ENCODE data around the gene INTS3.

- TF ChIP-seq SRF (IDR thresholded peaks at IDR 0.05; ENCODE audit: low read depth, low read length) (no peak), TAF1 (IDR thresholded peaks at IDR 0.05; ENCODE audit: low read depth, low read length) (no peak), ZNF274 (IDR thresholded peaks at IDR 0.05; ENCODE audit: borderline replicate concordance, extremely low read depth, low read length) (no peak), RFX5 (IDR thresholded peaks at IDR 0.05; ENCODE audit: borderline replicate concordance, low read depth, low read length) (no peak), POLR2AphosphoS5 (IDR thresholded peaks at IDR 0.05; ENCODE audit: low read depth, low read length) (no peak)
Measured at GRCh38 chr1:153682730-153683129, 45.1 kb upstream of the INTS3 start.

Measured in H1 (cell line).